RPMI8226 (cell line): Measurements from ENCODE around the gene CCNG2.

Source experiments
- DNase-seq: peaks from one replicate; pipeline ENCODE4 v3.0.0-alpha.2; 2015

The CCNG2 gene

GRCh38 chr4:77179519-77179918, 22.5 kb downstream of the CCNG2 start:
- DNase-seq: no peak

GRCh38 chr4:77181720-77182119, 24.7 kb downstream of the CCNG2 start:
- DNase-seq: no peak

DNA sequence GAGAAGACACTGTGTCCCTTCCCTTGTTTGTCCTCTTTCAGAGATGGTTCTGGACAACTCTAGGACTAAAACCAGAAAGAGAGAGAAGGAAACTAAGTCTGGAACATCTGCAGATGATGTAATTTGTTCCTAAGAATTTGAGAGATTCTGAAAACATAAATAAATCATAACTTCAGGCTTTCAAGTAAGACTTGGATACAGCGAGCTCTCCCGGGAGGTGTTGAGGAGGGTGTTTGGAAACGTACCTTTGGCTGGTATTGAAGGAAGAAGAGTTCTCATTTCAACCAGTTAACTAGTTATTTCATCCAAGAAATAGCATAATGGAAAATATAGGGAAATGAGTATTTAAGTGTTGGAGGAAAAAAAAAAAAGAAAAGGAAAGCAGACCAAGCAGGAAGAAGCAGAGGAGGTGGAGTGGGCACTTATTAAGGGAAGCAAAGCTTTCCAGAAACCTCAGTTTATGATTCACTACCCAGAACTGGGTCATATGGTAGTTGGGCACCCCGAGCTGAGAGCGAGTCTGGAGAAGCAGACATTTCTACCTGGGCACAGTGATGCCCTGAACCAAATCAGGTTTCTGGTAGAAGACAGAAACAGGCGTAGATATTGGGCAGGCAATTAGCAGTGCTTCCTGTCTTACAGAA, 26.9 kb downstream of the CCNG2 start:
- no peak for DNase-seq

DNA sequence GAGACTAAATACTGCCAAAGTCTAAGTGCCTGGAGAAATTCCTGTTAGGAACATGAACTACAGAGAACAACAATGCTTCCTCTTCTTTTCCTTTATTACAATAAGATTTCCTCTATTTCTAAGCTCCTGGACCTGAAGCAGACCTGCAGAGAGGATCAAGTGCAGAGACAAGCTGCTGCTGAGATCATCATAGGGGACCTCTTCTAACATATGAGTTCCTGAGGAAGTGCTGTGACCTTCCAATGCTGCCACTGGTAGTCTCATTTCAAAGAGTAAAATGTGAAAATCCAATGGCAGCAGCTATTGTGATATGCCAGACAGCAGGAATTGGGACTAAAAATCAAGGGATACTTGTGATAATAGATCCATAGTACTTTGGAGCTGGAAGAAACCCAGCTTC, 28.0 kb downstream of the CCNG2 start:
- no peak for DNase-seq

DNA sequence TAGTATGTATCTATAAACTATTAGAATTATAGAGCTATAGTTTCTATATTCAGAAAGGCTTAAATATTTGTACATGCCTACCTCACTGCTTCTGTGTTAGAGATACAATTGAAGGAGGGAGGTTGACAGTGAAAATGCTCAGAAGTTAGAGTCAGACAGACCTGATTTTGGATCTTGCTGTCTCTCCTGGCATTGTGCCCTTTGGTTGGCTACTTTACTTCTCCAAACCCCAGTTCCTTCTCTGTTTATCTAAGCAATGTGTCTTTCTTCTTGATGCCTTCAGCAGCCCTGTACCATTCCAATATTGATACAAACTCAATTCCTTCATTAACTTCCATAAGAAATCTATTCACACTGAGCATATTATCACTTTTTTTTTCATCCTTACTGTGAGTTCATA, 28.7 kb downstream of the CCNG2 start:
- DNase-seq: no peak

DNA sequence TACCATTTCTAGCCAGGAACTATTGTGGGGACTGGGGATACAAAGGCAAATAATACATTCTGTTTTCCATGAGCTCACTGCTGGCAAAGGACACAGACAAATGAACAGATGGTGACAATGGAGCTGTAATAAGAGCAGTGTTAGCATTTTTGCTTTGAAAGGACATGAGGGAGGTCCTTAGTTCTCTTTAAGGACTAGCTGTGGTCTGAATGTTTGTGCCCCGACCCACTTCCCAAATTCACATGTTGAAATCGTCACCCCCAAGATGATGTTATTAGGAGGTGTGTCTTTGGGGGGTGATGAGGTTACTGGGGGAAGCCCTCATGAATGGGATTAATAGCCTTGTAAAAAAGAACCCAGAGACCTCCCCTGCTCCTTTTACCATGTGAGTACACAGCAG, 30.3 kb downstream of the CCNG2 start:
- DNase-seq: peak; percentile 7

GRCh38 chr4:77188498-77189220, 31.7 kb downstream of the CCNG2 start:
- DNase-seq: no peak

- DNase-seq: no peak
These were observed 32.4 kb downstream of the CCNG2 start for GRCh38 chr4:77189412-77189811.

DNA sequence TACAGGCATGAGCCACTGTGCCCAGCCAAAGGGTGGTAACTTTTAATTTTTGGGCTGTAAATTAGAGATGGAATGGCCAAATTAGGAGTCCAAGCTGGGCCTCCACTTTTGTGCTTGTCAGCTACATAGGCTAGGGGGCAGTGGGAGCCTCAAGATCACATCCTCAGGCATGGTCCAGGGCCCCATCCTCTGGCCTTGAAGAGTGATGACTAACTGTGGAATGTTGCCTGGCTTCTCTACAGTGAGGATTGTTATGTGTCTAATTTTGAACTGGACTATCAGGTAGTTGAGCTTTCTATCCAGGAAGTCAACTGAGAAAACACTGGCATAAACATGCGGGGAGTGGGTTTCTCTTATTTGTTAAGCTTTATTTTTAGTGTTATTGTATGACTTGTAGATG, 33.0 kb downstream of the CCNG2 start:
- no peak for DNase-seq

GRCh38 chr4:77193046-77193445, 36.0 kb downstream of the CCNG2 start:
- DNase-seq: no peak

DNA sequence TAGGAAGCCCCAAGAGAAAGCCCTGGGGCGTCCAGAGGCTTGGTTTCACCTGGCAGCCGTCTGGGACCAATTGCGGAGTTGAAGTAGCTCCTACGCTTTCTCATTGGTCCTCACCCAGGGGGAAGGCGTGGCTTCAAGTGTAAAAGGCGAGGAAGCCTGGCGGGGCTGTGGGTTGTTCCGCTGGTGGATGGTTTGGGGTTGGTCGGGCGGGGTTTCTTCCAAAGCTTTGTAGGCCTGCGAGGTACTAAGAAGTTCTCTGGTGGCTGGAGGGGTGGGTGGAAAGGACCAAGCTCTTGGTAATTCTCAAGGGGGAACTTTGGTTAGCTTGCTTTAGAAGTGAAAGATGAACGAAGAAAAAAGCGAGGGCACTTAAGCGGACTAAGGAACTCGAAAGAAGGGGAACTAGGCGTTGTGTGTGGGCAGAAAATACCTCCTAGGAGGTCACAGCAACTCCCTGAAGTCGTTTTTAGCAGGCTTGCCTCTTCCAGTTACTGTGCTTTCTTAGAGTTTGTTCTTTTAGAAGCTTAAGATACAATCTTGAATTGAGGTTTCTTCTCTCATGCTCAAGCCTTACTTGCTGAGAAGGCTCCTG, 36.6 kb downstream of the CCNG2 start:
- peak; percentile 77 for DNase-seq

DNA sequence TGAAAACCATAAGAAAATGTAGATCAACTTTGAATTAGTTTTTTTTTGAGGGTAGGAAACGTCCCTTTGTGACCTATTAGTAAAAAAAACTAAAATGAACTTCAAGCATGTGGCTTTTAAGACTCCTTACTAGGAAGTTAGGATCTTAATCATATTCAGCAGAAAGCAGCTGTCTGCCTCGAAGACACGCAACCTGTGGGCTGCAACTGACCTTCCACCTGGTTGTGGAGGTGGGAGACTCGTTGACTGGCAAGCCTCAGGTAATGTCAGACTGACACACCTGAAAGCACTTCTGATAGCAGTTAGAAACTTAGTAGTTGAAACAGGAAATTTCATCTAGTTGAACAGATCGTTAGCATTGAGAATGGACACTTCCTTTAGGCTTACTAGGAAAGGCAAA, 37.4 kb downstream of the CCNG2 start:
- no peak for DNase-seq

GRCh38 chr4:77194989-77195388, 38.0 kb downstream of the CCNG2 start:
- no peak for DNase-seq

DNA sequence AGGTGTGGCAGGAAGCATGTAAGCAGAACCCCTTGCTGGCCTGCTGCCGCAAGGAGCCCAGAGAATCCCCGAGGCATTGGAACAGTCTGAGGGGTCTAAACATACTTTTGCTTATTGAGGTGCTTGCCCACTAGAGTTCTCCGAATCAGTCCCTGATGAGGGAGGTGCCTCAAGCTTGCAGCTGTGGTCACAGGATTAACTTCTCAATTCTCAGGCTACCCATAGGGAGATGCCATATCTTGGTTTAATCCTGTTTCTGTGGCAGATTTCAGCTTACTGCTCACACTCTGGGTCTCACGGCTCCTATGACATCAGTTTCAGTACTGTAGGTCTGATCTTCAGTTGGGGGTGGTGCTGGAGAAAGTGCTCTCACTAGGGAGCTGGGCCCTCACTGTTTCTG, 39.9 kb downstream of the CCNG2 start:
- no peak for DNase-seq

DNA sequence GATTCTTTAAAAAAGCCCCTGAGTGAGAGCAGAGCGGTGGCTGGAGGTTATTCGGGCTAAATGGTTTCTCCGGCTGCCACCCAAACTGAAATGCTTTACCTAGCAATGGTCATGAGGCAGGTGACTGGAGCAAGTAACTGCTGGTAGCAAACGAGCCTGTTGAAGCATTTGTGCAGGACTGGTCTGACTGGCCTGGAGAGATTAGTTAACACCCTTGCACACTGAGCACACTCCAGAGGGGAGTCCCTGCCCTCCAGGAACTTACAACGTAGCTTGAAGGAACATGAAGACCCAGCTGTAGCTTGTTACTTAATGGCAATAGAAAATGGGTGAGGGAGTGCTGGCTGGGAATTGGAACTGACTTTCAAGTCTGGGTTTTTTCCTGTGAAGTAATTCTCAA, 40.4 kb downstream of the CCNG2 start:
- no peak for DNase-seq

DNA sequence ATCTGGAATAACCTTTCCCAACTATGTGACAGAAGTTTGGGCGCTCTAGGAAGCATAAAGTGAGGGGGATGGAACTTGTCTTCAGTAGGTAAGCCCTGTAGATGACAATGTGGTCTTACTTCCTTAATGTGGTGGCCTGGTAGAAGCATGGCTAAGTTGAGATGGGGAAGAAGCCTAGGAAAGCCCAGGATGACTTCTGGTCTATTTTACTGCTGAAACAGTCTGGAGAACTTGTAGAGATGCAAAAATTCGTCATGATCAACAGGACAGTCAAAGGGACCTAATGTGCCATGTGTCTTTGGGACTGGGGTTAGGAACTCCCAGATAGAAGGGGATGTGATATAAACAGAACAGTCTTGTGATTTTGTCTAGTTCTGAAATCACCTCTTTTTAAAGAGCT, 40.8 kb downstream of the CCNG2 start:
- DNase-seq: no peak

DNA sequence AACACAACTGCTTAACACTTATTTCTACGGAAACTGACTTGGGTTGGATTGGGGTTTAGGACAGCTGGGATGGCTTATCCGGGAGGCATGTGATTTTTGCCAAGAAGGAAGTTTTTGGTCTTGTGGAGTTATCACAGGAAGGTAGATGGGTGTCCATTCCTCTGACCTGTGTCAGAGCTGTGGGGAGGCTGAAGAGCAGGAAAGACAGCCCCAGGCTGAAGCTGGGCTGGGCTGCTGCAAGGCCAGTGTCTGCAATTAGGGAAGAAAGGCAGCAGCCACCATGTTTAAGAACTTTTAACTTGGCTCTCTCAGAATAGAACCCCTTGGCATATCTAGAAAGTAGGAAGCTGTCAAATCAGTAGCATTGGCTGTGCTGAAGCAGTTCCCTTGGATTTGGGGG, 42.3 kb downstream of the CCNG2 start:
- DNase-seq: no peak

- DNase-seq: no peak
These were observed 42.7 kb downstream of the CCNG2 start for GRCh38 chr4:77199701-77200100.

DNA sequence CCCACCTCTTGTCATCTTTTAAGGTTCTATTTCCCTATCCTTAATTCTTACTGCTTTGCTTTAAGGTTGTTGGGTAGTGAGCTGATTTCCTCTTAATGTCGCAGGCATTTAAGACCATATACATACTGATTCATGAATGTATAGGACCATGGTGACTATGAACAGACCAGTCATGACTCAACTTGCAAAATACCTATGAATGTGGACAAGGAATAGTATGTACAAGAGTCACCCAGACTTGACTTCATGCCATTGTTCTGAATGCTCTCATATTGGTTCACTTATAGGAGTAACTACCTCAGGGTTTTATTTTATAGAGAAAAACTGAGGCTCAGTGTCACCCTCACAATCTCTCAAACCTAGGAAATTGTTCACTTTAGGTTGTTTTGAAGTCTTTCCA, 44.3 kb downstream of the CCNG2 start:
- no peak for DNase-seq

- no peak for DNase-seq
These were observed 44.9 kb downstream of the CCNG2 start for GRCh38 chr4:77201857-77202256.

GRCh38 chr4:77202491-77202890, 45.5 kb downstream of the CCNG2 start:
- no peak for DNase-seq

DNA sequence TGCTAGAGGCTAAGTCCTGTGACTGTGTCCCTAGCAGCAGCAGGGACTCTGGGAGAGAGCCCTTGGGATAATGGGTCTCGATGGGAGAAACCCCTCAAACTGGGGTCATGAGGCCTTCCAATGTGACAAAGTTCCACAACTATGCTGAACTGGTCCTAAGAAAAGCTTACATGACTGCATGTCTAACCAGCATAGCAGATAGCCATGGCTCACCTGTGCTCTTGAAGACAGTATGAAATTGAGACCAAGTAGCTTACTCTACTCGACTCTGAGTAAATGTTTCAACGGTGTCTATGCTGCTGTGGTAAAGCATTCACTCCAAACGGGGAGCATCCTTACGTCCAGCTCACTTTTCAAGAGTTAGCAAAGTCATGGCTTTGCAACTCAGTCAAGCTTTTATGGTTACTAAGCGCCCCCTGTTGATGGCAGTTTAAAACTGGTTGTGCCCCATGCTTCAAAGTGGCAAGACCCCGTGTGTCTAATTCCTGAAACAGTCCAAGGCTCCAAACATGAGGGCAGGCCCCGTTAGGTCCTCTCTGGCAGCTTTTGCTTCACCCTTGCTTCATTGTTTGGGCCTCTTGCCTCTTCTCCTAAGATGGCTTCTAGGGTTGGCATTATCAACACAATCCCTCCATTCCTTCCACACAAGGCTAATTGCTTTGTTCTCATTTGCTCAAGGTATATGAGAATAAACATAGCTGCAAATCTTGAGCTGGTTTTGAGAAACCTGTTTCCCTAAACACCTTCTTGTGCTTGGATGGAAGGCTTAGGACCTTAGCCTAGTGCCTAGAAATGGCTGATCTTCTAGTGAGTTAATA, 46.6 kb downstream of the CCNG2 start:
- DNase-seq: peak; percentile 70

DNA sequence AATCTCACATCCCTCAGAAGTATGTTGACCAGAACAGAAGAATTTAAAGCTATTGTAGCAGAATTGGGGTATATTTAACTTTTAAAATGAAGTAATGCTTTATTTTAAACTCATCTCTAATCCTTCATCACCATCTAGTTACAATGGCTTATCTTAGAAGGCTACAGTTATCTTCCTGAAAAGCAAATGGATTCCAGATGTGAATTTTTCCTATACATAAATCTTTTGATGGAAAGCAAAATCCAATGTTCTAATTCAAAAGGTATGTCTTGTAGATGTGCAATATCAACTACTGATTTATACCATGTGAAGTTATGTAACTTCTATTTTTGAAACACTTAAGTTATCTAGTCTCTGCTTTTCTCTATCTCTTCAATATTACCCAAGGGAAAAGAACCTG, 47.6 kb downstream of the CCNG2 start:
- DNase-seq: no peak

- no peak for DNase-seq
These were observed 52.0 kb downstream of the CCNG2 start for GRCh38 chr4:77209012-77209411.
